Vagina (tissue), 2 donors: Measurements from ENCODE around the gene CDC7.

Experiments used
- CTCF ChIP-seq, 3 experiments: fragments of 450-650 bp in 2 of 3; fragments of 200-600 bp in 1 of 3; sonication (generic) in 1 of 3; IDR thresholded peaks; one replicate each; pipeline ENCODE4 v1.5.1; 2017 to 2019; ENCODE audit warnings: antibody characterized with exemption in 3 of 3, mild to moderate bottlenecking in 2 of 3, moderate library complexity in 2 of 3
- POLR2A ChIP-seq, 2 donors: fragments of 450-650 bp; IDR thresholded peaks; one replicate each; pipeline ENCODE4 v1.6.1; 2017; ENCODE audit warnings: antibody characterized with exemption in 2 of 2, mild to moderate bottlenecking in 2 of 2, moderate library complexity in 2 of 2

- TF ChIP-seq POLR2A (IDR thresholded peaks at IDR 0.05): no peak
- TF ChIP-seq CTCF (IDR thresholded peaks at IDR 0.05): no peak
These were observed 45.1 kb downstream of the CDC7 start for GRCh38 chr1:91545506-91546300.
